Testis (tissue), 3 donors: ENCODE measurements around the gene MOB1A. TPM values are rescaled to one million over a fixed set of nuclear protein-coding genes. Genes with fewer than 3 reads are reported as not detected.
A peak's percentile ranks its signal among the peaks of the same experiment; 100 is the strongest.

Experiments
- DNase-seq: peaks from one replicate; pipeline ENCODE4 v3.0.0-alpha.2; 2019
- H3K27ac ChIP-seq, 2 donors: fragments of 200-600 bp; sonication (generic); one replicate each; pipeline ENCODE4 v1.5.1; 2019
- H3K27me3 ChIP-seq: fragments of 200-600 bp; sonication (generic); one replicate; pipeline ENCODE4 v1.5.1; 2019
- H3K36me3 ChIP-seq: fragments of 200-600 bp; sonication (generic); one replicate; pipeline ENCODE4 v1.5.1; 2017; ENCODE audit warnings: low read depth; ENCODE audit errors: missing control alignments
- H3K4me1 ChIP-seq: fragments of 200-600 bp; sonication (generic); one replicate; pipeline ENCODE4 v1.5.1; 2019
- H3K4me3 ChIP-seq, 2 donors: fragments of 200-600 bp; sonication (generic); one replicate each; pipeline ENCODE4 v1.5.1; 2017 to 2019
- H3K9me3 ChIP-seq: fragments of 200-600 bp; sonication (generic); one replicate; pipeline ENCODE4 v1.5.1; 2017
- CTCF ChIP-seq, 3 experiments: fragments of 450-650 bp in 2 of 3; fragments of 200-600 bp in 1 of 3; sonication (generic) in 1 of 3; IDR thresholded peaks; one replicate each; pipeline ENCODE4 v1.5.1; 2016 to 2019; ENCODE audit warnings: antibody characterized with exemption in 3 of 3, mild to moderate bottlenecking in 2 of 3, moderate library complexity in 1 of 3
- POLR2A ChIP-seq: fragments of 450-650 bp; IDR thresholded peaks from one replicate; pipeline ENCODE4 v1.6.1; 2017; ENCODE audit warnings: antibody characterized with exemption, mild to moderate bottlenecking, moderate library complexity
- WGBS, 2 donors: methylation state at CpG; one replicate each; pipeline ENCODE4 v1.1.5; 2018; 5-methylcytosine and 5-hydroxymethylcytosine counted together
- intact Hi-C: fragments of 100-400 bp; cut with DNase I; formaldehyde crosslinking; loops from one replicate; pipeline ENCODE4 v1.15.1; 2023; ENCODE audit warnings: low total_unique reads
- polyA plus RNA-seq: library from polyadenylated mRNA; stranded (reverse); fragments of 350-450 nt; fragmentation: Illumina TruSeq; extraction: RNeasy Lipid Tissue Mini Kit (QIAGEN cat#74804); gene quantifications from one replicate; pipeline ENCODE4 v1.2.3, GENCODE V29; 2014; ENCODE audit warnings: low read depth, low replicate concordance; ENCODE audit not compliant: insufficient read depth
- total RNA-seq, 2 donors: library from RNA; depleted of rRNA; stranded (reverse); fragments of >200 nt; gene quantifications; one replicate each; pipeline ENCODE4 v1.2.3, GENCODE V29; 2016

Gene MOB1A
- total and polyA plus RNA-seq, 3 donors from 2014 or later = 66.0 to 73.9 (median 66.4) TPM

GRCh38 chr2:74147727-74148456 is 30.8 kb downstream of the MOB1A start, which contains the start of gene BOLA3:
BOLA3 (minus strand) TSS chr2:74147912; CDS start chr2:74147874, 38 bp downstream.
- Histone ChIP-seq H3K27ac (peak within 1 kb of the TSS; percentile 67 to 80), H3K4me1 (peaks cover 12% of the 10 kb centered on the region), H3K4me3 (peak within 1 kb of the TSS; percentile 74 to 85), H3K27me3 (no peaks in the 10 kb centered on the region), H3K9me3 (no peaks in the 10 kb centered on the region), H3K36me3 (no peaks in the 10 kb centered on the region)
- peak; percentile 87 for DNase-seq
- 1 to 2% methylated on average over 17 to 66 of the region's 67 CpGs for WGBS, 2 donors
- TF ChIP-seq POLR2A = no peak
- peak; percentile 53 to 68 (median 53) for TF ChIP-seq CTCF (IDR thresholded peaks at IDR 0.05)
- intact Hi-C loops = no loop called here

GRCh38 chr2:74146929-74147726 is 31.6 kb downstream of the MOB1A start:
- Histone ChIP-seq H3K36me3 (no peaks in the 10 kb centered on the region), H3K4me3 (peak overlapping the region; percentile 74 to 85), H3K4me1 (peaks cover 12% of the 10 kb centered on the region), H3K27ac (peak overlapping the region in 1 of 2 donors; percentile 80), H3K27me3 (no peaks in the 10 kb centered on the region), H3K9me3 (no peaks in the 10 kb centered on the region)
- no peak for DNase-seq
- TF ChIP-seq POLR2A (no peak), CTCF (IDR thresholded peaks at IDR 0.05) (no peak)
- intact Hi-C loops = no loop called here
- 2 to 3% methylated on average over 20 to 29 of the region's 29 CpGs for WGBS, 2 donors

GRCh38 chr2:74142340-74142739 is 36.3 kb downstream of the MOB1A start:
- H3K36me3 ChIP-seq = no peaks in the 10 kb centered on the region
- WGBS, 2 donors = 79 to 84% methylated on average over 6 of the region's 6 CpGs
- intact Hi-C loops = no loop called here

DNA sequence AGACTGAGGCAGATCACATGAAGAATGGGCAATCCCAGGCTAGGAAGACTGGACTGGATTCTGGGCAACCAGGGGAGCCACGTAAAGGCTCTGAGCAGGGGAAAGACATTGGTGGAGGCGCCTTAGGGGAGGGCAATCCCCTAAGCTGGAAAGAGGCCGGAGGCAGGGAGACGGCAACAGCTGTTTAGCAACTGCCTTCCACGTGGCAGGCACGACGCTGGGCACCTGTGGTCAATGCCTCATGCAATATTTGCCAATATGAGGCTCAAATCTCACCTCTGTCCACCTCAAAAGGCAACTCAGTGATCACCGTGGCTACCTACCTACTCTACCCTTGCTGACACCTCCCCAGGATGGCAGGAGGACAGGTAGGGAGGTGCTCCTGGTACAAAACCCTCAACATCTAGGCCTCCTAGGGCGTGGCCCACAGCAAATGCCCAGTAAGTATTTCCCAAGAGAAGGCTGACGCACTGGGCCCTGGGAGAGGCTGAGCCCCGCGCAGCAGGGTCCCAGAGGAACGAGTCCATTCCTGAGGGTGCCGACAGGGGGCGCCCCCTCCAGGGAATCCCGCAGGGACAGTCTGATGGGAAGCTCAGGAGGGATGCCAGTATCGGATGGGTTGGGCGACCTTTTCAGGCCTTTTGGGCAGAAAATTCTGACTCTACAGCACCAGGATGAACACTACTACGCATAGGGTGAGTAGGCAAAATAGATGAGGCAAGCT is 39.9 kb downstream of the MOB1A start:
- Histone ChIP-seq H3K27me3 (no peaks in the 10 kb centered on the region), H3K36me3 (no peaks in the 10 kb centered on the region), H3K4me3 (no peak overlapping the region), H3K9me3 (no peaks in the 10 kb centered on the region), H3K27ac (no peak overlapping the region), H3K4me1 (no peaks in the 10 kb centered on the region)
- TF ChIP-seq POLR2A (no peak), CTCF (IDR thresholded peaks at IDR 0.05) (no peak)
- DNase-seq = no peak
- 88 to 92% methylated on average over 7 to 19 of the region's 19 CpGs for WGBS, 2 donors
- intact Hi-C loops = no loop called here

More at GRCh38 chr2:74142340-74142739, 36.3 kb downstream of the MOB1A start:
- H3K4me1 ChIP-seq = peaks cover 6% of the 10 kb centered on the region
- H3K4me3 ChIP-seq = no peak overlapping the region
- no peak for DNase-seq
- TF ChIP-seq CTCF (IDR thresholded peaks at IDR 0.05) (no peak), POLR2A (no peak)
- no peaks in the 10 kb centered on the region for H3K9me3 ChIP-seq
- H3K27me3 ChIP-seq = no peaks in the 10 kb centered on the region
- H3K27ac ChIP-seq = no peak overlapping the region
